ENCODE measurements around the gene SLIT3. TPM values are rescaled to one million over a fixed set of nuclear protein-coding genes. Genes with fewer than 3 reads are reported as not detected.

The SLIT3 gene
- total RNA-seq, 1 donor from 2014 or later, result 5.0 TPM

DNA sequence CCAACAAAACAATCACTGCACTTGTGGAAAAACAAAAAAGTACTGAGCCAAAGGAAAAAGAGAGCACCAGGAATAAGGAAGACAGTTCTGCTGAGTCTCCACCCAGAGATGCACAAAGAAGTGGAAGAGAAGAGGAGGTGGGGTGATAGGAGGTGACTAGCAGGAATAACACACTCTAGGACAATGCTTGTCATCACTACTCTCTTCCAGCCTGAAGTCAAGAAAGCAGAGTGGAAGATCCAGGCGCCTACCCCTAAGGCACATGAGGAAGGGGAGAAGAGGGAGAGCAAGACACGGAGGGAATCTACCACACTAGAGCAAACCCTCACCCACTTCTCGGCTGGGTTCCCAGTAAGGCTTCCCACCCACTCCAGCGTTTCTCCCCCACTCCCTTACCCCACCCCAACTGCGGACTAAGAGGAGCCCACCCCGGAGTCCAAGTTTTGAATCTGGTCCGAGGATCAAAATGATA, 1.7 kb downstream of the SLIT3 start:
- no peak for DNase-seq (ENCODE audit: low read depth)

GRCh38 chr5:169298193-169298592, 2.7 kb downstream of the SLIT3 start:
- TF ChIP-seq, protein P1, sequence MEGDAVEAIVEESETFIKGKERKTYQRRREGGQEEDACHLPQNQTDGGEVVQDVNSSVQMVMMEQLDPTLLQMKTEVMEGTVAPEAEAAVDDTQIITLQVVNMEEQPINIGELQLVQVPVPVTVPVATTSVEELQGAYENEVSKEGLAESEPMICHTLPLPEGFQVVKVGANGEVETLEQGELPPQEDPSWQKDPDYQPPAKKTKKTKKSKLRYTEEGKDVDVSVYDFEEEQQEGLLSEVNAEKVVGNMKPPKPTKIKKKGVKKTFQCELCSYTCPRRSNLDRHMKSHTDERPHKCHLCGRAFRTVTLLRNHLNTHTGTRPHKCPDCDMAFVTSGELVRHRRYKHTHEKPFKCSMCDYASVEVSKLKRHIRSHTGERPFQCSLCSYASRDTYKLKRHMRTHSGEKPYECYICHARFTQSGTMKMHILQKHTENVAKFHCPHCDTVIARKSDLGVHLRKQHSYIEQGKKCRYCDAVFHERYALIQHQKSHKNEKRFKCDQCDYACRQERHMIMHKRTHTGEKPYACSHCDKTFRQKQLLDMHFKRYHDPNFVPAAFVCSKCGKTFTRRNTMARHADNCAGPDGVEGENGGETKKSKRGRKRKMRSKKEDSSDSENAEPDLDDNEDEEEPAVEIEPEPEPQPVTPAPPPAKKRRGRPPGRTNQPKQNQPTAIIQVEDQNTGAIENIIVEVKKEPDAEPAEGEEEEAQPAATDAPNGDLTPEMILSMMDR (IDR thresholded peaks at IDR 0.05; ENCODE audit: insufficient read depth, low read length, poor library complexity, severe bottlenecking), result no peak

More for the DNA sequence above, 1.7 kb downstream of the SLIT3 start:
- no peaks in the 10 kb centered on the region for H3K36me3 ChIP-seq (ENCODE audit: control insufficient read depth, insufficient read depth, low read length)
- peak overlapping the region; percentile 52 for H3K4me3 ChIP-seq (ENCODE audit: low read depth, low read length)
- TF ChIP-seq, protein P1 (IDR thresholded peaks at IDR 0.05; ENCODE audit: insufficient read depth, low read length, poor library complexity, severe bottlenecking), result no peak
- no peaks in the 10 kb centered on the region for H3K27me3 ChIP-seq (ENCODE audit: control insufficient read depth, insufficient read depth, low read length)

GRCh38 chr5:169296419-169297143, 4.4 kb downstream of the SLIT3 start:
- DNase-seq (ENCODE audit: low read depth), result no peak
- Histone ChIP-seq H3K4me3 (ENCODE audit: low read depth, low read length) (no peak overlapping the region), H3K36me3 (ENCODE audit: control insufficient read depth, insufficient read depth, low read length) (no peaks in the 10 kb centered on the region), H3K27me3 (ENCODE audit: control insufficient read depth, insufficient read depth, low read length) (no peaks in the 10 kb centered on the region)
- TF ChIP-seq, protein P1 (IDR thresholded peaks at IDR 0.05; ENCODE audit: insufficient read depth, low read length, poor library complexity, severe bottlenecking), result no peak

More at GRCh38 chr5:169298193-169298592, 2.7 kb downstream of the SLIT3 start:
- no peak for DNase-seq (ENCODE audit: low read depth)
- Histone ChIP-seq H3K4me3 (ENCODE audit: low read depth, low read length) (no peak overlapping the region), H3K36me3 (ENCODE audit: control insufficient read depth, insufficient read depth, low read length) (no peaks in the 10 kb centered on the region), H3K27me3 (ENCODE audit: control insufficient read depth, insufficient read depth, low read length) (no peaks in the 10 kb centered on the region)

GRCh38 chr5:169295306-169295705, 5.6 kb downstream of the SLIT3 start:
- Histone ChIP-seq H3K36me3 (ENCODE audit: control insufficient read depth, insufficient read depth, low read length) (no peaks in the 10 kb centered on the region), H3K27me3 (ENCODE audit: control insufficient read depth, insufficient read depth, low read length) (no peaks in the 10 kb centered on the region), H3K4me3 (ENCODE audit: low read depth, low read length) (no peak overlapping the region)
- TF ChIP-seq, protein P1 (IDR thresholded peaks at IDR 0.05; ENCODE audit: insufficient read depth, low read length, poor library complexity, severe bottlenecking), result no peak
- no peak for DNase-seq (ENCODE audit: low read depth)

DNA sequence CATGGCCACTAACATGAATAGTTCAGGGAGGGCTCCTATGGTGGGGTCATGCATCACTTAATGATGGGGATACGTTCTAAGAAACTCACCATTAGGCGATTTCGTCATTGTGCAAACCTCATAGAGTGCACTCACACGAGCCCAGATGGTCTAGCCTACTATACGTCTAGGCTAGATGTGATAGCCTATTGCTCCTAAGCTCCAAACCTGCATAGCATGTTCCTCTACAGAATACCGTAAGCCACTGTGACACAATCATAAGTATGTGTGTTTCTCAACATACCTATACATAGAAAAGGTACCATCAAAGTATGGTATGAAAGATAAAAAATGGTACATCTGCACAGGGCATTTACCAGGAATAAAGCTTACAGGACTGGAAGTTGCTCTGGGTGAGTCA, 6.3 kb downstream of the SLIT3 start:
- Histone ChIP-seq H3K4me3 (ENCODE audit: low read depth, low read length) (no peak overlapping the region), H3K36me3 (ENCODE audit: control insufficient read depth, insufficient read depth, low read length) (no peaks in the 10 kb centered on the region), H3K27me3 (ENCODE audit: control insufficient read depth, insufficient read depth, low read length) (no peaks in the 10 kb centered on the region)
- DNase-seq (ENCODE audit: low read depth), result no peak
- TF ChIP-seq, protein P1 (IDR thresholded peaks at IDR 0.05; ENCODE audit: insufficient read depth, low read length, poor library complexity, severe bottlenecking), result no peak

- H3K4me3 ChIP-seq (ENCODE audit: low read depth, low read length), result no peak overlapping the region
- no peak for DNase-seq (ENCODE audit: low read depth)
- no peaks in the 10 kb centered on the region for H3K36me3 ChIP-seq (ENCODE audit: control insufficient read depth, insufficient read depth, low read length)
- no peaks in the 10 kb centered on the region for H3K27me3 ChIP-seq (ENCODE audit: control insufficient read depth, insufficient read depth, low read length)
- TF ChIP-seq, protein P1 (IDR thresholded peaks at IDR 0.05; ENCODE audit: insufficient read depth, low read length, poor library complexity, severe bottlenecking), result no peak
Observed at GRCh38 chr5:169291877-169292276, 9.1 kb downstream of the SLIT3 start.
